Skeletal muscle satellite cell (primary cell): ENCODE measurements around the gene STOX1. TPM values are rescaled to one million over a fixed set of nuclear protein-coding genes. Genes with fewer than 3 reads are reported as not detected.

ENCODE experiments used
- H3K27me3 ChIP-seq: 2 replicates; pipeline ENCODE4 v1.7.0; 2013; ENCODE audit warnings: low read length; ENCODE audit not compliant: control insufficient read depth, insufficient read depth
- H3K36me3 ChIP-seq: 2 replicates; pipeline ENCODE4 v1.7.0; 2013; ENCODE audit warnings: mild to moderate bottlenecking, control low read depth, low read length; ENCODE audit not compliant: insufficient read depth
- H3K4me1 ChIP-seq: 2 replicates; pipeline ENCODE4 v1.7.0; 2013; ENCODE audit warnings: low read length; ENCODE audit not compliant: control insufficient read depth, insufficient read depth
- H3K4me2 ChIP-seq: 2 replicates; pipeline ENCODE4 v1.7.0; 2013; ENCODE audit warnings: mild to moderate bottlenecking, low read length
- H3K4me3 ChIP-seq: 2 replicates; pipeline ENCODE4 v1.7.0; 2013; ENCODE audit warnings: low read length
- H3K9ac ChIP-seq: 2 replicates; pipeline ENCODE4 v1.7.0; 2013; ENCODE audit warnings: mild to moderate bottlenecking, low read depth, low read length, moderate library complexity
- H3K9me3 ChIP-seq: replicated peaks from 2 replicates; pipeline ENCODE4 v1.7.0; 2013; ENCODE audit warnings: mild to moderate bottlenecking, control low read depth, low read length
- total RNA-seq: library from RNA; depleted of rRNA; stranded (reverse); fragments of >200 nt; gene quantifications from 2 replicates; pipeline ENCODE4 v1.2.3, GENCODE V29; 2012; rRNA removed

STOX1 gene, protein sequence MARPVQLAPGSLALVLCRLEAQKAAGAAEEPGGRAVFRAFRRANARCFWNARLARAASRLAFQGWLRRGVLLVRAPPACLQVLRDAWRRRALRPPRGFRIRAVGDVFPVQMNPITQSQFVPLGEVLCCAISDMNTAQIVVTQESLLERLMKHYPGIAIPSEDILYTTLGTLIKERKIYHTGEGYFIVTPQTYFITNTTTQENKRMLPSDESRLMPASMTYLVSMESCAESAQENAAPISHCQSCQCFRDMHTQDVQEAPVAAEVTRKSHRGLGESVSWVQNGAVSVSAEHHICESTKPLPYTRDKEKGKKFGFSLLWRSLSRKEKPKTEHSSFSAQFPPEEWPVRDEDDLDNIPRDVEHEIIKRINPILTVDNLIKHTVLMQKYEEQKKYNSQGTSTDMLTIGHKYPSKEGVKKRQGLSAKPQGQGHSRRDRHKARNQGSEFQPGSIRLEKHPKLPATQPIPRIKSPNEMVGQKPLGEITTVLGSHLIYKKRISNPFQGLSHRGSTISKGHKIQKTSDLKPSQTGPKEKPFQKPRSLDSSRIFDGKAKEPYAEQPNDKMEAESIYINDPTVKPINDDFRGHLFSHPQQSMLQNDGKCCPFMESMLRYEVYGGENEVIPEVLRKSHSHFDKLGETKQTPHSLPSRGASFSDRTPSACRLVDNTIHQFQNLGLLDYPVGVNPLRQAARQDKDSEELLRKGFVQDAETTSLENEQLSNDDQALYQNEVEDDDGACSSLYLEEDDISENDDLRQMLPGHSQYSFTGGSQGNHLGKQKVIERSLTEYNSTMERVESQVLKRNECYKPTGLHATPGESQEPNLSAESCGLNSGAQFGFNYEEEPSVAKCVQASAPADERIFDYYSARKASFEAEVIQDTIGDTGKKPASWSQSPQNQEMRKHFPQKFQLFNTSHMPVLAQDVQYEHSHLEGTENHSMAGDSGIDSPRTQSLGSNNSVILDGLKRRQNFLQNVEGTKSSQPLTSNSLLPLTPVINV
- under 0.01 and 0.25 TPM in 2 replicates for total RNA-seq

DNA sequence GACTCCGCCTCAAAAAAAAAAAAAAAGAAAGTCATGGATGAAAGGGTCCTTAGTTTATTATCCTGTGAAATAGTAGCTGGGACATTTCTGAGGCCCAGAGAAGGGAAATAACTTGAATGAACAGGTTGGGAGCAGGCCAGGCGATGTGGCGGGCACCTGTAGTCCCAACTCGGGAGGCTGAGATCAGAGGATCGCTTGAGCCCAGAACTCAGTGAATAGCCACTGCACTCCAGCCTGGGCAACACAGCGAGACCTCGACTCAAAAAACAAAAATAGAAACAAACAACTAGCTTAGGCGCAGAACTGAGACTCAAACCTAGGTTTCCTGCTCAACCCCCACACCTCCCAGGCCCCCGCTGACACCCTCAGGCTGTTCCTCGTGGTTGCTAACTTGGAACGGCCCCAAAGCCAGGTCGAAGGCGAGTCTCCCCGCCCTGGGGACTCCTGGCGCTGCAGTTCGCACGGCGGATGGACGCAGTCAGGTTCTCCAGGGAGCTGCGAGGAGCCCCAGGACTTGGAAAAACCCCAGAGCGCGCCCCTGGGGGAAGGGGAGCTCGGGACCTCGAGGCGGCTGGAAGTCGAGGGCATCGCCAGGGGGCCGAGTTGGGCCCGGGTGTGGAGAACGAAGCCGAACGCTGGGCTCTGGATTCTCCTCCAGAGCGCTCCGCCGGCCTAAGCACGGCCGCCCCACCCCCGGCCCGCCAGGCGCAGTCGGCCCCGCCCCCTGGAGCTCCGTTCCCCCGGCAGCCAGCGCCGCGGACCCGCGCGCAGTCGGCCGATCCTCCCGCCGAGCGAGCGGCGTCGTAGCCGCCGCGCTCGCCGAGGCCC is at the start of gene STOX1:
TSS of gene STOX1 (plus strand) at position 768 of the 828 bp plus-strand sequence. CDS start 93 bp downstream, outside the sequence.
- H3K27me3 ChIP-seq: peaks cover 33% of the 10 kb centered on the region
- H3K9ac ChIP-seq: peak within 1 kb of the TSS; percentile 69
- H3K9me3 ChIP-seq: no peaks in the 10 kb centered on the region

DNA sequence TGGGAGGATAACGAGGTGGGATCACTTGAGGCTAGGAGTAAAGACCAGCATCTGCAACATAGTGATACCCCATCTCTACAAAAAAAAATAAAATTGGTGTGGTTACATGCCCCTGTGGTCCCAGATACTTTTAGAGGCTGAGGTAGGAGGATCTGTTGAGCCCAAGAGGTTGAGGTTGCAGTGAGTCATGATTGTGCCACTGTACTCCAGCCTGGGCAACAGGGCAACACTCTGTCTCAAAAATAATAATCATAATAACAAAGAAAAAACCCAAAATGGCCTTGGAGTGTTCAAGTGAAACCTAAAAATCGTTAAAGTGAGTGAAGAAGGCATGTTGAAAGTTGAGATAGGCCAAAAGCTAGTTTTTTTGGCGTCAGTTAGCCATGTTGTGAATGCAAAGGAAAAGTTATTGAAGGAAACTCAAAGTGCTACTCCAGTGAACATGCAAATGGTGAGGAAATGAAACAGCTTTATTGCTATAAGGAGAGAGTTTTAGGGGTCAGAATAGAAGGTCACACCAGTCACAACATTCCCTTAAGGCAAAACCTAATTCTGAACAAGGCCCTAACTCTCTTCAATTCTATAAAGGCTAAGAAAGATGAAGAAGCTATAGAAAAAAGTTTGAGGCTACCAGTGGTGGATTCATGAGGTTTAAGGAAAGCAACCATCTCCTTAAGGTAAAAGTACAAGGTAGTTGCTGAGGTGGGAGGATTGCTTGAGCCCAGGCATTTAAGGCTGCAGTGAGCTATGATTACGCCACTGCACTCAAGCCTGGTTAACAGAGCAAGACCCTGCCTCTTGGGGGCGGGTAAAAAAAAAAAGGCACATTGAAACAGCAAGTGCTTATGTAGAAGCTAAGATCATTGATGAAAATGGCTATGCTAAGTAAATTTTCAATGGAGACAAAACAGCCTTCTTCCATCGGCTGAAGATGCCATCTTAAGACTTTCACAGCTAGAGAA is 45.4 kb upstream of the STOX1 start:
- no peak overlapping the region for H3K9ac ChIP-seq
- H3K36me3 ChIP-seq: peaks cover 64% of the 10 kb centered on the region
- no peak overlapping the region for H3K4me2 ChIP-seq
- no peak overlapping the region for H3K4me3 ChIP-seq
- no peaks in the 10 kb centered on the region for H3K4me1 ChIP-seq
- H3K9me3 ChIP-seq: no peaks in the 10 kb centered on the region
- H3K27me3 ChIP-seq: no peaks in the 10 kb centered on the region

More for the DNA sequence above, at the start of gene STOX1:
- H3K4me3 ChIP-seq: peak within 1 kb of the TSS; percentile 77
- H3K4me1 ChIP-seq: peaks cover 6% of the 10 kb centered on the region
- H3K4me2 ChIP-seq: peak within 1 kb of the TSS; percentile 98
- no peaks in the 10 kb centered on the region for H3K36me3 ChIP-seq

DNA sequence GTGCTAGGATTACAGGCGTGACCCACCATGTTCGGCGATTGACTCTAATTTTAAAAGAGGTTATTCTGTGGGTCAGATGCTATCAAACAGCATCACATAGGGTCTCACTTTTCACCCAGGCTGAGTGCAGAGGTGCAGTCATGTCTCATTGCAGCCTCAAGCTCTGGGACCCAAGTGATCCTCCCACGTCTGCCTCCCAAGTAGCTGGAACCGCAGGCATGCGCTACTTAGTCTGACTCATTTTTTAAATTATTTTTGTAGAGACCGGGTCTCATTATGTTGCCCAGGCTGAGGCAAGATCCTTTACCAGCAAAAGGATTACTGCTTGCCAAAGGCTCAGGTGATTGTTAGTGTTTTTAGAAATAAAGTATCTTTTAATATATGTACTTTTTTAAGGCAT is 42.9 kb upstream of the STOX1 start:
- peaks cover 67% of the 10 kb centered on the region for H3K36me3 ChIP-seq
- no peak overlapping the region for H3K4me3 ChIP-seq
- no peaks in the 10 kb centered on the region for H3K4me1 ChIP-seq
- H3K9ac ChIP-seq: no peak overlapping the region
- H3K27me3 ChIP-seq: no peaks in the 10 kb centered on the region
- H3K4me2 ChIP-seq: no peak overlapping the region
- H3K9me3 ChIP-seq: no peaks in the 10 kb centered on the region

- no peaks in the 10 kb centered on the region for H3K27me3 ChIP-seq
- no peak overlapping the region for H3K9ac ChIP-seq
- no peaks in the 10 kb centered on the region for H3K4me1 ChIP-seq
- H3K36me3 ChIP-seq: peaks cover 67% of the 10 kb centered on the region
- H3K4me3 ChIP-seq: no peak overlapping the region
- no peak overlapping the region for H3K4me2 ChIP-seq
- H3K9me3 ChIP-seq: no peaks in the 10 kb centered on the region
These were observed 39.5 kb upstream of the STOX1 start for GRCh38 chr10:68787813-68788212.

DNA sequence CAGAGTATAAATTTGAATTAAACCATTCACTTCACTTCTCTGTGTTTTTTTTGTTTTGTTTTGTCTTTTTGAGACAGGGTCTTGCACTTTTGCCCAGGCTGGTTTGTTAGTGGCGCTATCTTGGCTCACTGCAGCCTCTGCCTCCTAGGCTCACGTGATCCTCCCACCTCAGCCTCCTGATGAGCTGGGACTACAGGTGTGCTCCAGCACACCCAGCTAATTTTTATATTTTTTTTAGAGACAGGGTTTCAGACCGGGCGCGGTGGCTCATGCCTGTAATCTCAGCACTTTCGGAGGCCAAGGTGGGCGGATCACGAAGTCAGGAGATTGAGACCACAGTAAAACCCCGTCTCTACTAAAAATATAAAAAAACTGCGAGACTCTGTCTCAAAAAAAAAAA is 36.9 kb upstream of the STOX1 start:
- H3K9ac ChIP-seq: no peak overlapping the region
- no peaks in the 10 kb centered on the region for H3K27me3 ChIP-seq
- no peaks in the 10 kb centered on the region for H3K9me3 ChIP-seq
- H3K4me2 ChIP-seq: no peak overlapping the region
- peaks cover 73% of the 10 kb centered on the region for H3K36me3 ChIP-seq
- no peak overlapping the region for H3K4me3 ChIP-seq
- H3K4me1 ChIP-seq: no peaks in the 10 kb centered on the region

GRCh38 chr10:68792115-68792514 is 35.2 kb upstream of the STOX1 start:
- Histone ChIP-seq H3K27me3 (no peaks in the 10 kb centered on the region), H3K9ac (no peak overlapping the region), H3K4me2 (no peak overlapping the region), H3K4me3 (no peak overlapping the region), H3K4me1 (no peaks in the 10 kb centered on the region), H3K9me3 (no peaks in the 10 kb centered on the region), H3K36me3 (peaks cover 68% of the 10 kb centered on the region)

- H3K27me3 ChIP-seq: no peaks in the 10 kb centered on the region
- H3K9me3 ChIP-seq: no peaks in the 10 kb centered on the region
- peaks cover 43% of the 10 kb centered on the region for H3K36me3 ChIP-seq
- no peaks in the 10 kb centered on the region for H3K4me1 ChIP-seq
- H3K9ac ChIP-seq: no peak overlapping the region
- H3K4me2 ChIP-seq: no peak overlapping the region
- no peak overlapping the region for H3K4me3 ChIP-seq
These were observed 31.3 kb upstream of the STOX1 start for GRCh38 chr10:68795886-68796532.

DNA sequence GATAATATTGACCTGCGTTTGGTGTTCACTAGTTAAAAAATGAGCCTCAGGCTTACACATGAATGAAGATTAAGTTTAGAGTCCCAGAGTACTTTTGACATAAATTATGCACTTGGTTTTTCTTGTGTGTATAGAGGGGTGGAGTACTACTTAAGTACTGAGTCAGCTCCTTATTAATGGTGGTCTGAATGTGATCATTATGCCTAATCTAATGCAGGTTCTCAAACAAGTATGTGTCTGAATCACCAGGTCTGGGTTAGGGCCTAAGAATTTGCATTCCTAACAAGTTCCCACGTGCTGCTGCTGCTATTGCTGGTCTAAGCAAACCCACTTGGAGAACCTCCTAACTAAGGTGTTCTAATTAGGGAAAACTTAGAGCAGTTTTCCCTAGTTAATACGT is 30.7 kb upstream of the STOX1 start:
- no peak overlapping the region for H3K4me3 ChIP-seq
- H3K36me3 ChIP-seq: peaks cover 39% of the 10 kb centered on the region
- H3K9ac ChIP-seq: no peak overlapping the region
- H3K27me3 ChIP-seq: no peaks in the 10 kb centered on the region
- no peaks in the 10 kb centered on the region for H3K9me3 ChIP-seq
- no peak overlapping the region for H3K4me2 ChIP-seq
- no peaks in the 10 kb centered on the region for H3K4me1 ChIP-seq

- no peaks in the 10 kb centered on the region for H3K9me3 ChIP-seq
- peaks cover 21% of the 10 kb centered on the region for H3K36me3 ChIP-seq
- H3K4me2 ChIP-seq: no peak overlapping the region
- no peak overlapping the region for H3K4me3 ChIP-seq
- H3K27me3 ChIP-seq: no peaks in the 10 kb centered on the region
- no peak overlapping the region for H3K9ac ChIP-seq
- no peaks in the 10 kb centered on the region for H3K4me1 ChIP-seq
These were observed 27.1 kb upstream of the STOX1 start for GRCh38 chr10:68800211-68800610.

DNA sequence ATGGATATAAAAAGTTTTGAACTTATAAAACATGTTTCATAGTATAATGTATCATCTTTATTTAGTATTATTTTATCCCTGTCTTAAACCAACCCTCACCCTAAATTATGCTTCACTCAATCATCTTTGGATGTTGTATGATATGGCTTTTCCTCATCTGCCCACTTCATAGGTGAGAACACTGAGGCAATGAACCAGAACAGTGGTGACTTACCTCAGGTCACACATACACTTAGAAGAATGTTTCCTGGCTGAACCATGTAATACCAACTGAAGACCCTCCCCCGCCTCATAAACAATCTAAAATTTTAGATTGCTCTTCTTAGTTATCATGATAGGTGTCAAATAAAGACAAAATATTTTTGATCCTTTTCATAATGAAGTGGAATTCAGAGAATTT is 22.6 kb upstream of the STOX1 start:
- Histone ChIP-seq H3K4me1 (no peaks in the 10 kb centered on the region), H3K27me3 (no peaks in the 10 kb centered on the region), H3K9ac (no peak overlapping the region), H3K36me3 (no peaks in the 10 kb centered on the region), H3K4me2 (no peak overlapping the region), H3K4me3 (no peak overlapping the region), H3K9me3 (no peaks in the 10 kb centered on the region)
